MM.1S (cell line): ENCODE measurements around the gene LGMN.

Experiments used
- EZH2 ChIP-seq: fragments of 300-600 bp; sonication (generic); optimal IDR thresholded peaks from 2 replicates; pipeline ENCODE3; 2017; ENCODE audit warnings: low read depth, mild to moderate bottlenecking, antibody characterized with exemption, low read length, mixed read lengths
- TF ChIP-seq, protein P1 (sequence below): fragments of 300-600 bp; sonication (generic); IDR thresholded peaks from 2 replicates; pipeline ENCODE4 v1.5.1; 2016; ENCODE audit warnings: antibody characterized with exemption, low read length, mixed read lengths

GRCh38 chr14:92679246-92679645 is 69.2 kb downstream of the LGMN start:
- TF ChIP-seq, protein P1, sequence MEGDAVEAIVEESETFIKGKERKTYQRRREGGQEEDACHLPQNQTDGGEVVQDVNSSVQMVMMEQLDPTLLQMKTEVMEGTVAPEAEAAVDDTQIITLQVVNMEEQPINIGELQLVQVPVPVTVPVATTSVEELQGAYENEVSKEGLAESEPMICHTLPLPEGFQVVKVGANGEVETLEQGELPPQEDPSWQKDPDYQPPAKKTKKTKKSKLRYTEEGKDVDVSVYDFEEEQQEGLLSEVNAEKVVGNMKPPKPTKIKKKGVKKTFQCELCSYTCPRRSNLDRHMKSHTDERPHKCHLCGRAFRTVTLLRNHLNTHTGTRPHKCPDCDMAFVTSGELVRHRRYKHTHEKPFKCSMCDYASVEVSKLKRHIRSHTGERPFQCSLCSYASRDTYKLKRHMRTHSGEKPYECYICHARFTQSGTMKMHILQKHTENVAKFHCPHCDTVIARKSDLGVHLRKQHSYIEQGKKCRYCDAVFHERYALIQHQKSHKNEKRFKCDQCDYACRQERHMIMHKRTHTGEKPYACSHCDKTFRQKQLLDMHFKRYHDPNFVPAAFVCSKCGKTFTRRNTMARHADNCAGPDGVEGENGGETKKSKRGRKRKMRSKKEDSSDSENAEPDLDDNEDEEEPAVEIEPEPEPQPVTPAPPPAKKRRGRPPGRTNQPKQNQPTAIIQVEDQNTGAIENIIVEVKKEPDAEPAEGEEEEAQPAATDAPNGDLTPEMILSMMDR = no peak
- TF ChIP-seq EZH2 = no peak
